ENCODE results near the gene ZNF239. TPM values are rescaled to one million over a fixed set of nuclear protein-coding genes. Genes with fewer than 3 reads are reported as not detected.

Gene ZNF239
- total RNA-seq, 1 experiment from 2014 or later = 9.7 TPM

DNA sequence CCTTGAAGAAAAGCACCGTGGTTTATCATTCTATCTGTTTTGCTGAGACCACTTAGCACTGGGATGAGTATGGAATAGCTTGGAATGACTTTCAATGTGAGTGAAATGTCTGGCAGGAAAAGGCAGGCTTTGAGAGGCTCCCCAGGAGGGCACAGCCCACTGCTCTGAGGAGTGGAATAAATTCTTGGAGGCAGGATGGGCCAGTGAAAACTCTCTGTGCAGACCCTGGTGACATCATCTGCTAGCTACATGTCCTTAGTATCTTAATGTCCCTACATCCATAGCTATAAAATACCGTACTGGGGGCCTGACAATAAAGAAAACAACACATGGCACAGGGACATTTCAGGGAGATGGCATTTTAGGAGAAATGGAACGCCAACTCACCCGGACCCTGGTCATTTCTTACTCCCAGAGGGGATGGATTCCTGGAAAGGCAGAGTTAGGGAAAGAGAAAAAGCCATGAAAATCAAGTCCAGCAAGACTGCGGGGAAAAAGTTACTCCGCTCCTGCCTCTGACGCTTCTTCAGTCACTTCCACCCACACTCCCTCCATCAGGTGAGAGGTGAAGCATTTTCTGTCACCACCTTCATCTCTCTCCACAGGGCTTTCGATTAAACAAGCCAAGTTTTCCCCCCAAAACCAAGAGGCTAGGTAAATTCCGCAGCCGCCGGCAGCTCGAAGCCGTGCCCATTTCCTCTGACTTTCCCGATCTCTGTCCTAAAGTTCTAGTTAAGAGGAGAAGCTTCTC is 991 bp downstream of the ZNF239 start:
- no peaks in the 10 kb centered on the region for H3K9me3 ChIP-seq (ENCODE audit: low read depth, low read length, poor library complexity, severe bottlenecking)
- TF ChIP-seq, protein P1, sequence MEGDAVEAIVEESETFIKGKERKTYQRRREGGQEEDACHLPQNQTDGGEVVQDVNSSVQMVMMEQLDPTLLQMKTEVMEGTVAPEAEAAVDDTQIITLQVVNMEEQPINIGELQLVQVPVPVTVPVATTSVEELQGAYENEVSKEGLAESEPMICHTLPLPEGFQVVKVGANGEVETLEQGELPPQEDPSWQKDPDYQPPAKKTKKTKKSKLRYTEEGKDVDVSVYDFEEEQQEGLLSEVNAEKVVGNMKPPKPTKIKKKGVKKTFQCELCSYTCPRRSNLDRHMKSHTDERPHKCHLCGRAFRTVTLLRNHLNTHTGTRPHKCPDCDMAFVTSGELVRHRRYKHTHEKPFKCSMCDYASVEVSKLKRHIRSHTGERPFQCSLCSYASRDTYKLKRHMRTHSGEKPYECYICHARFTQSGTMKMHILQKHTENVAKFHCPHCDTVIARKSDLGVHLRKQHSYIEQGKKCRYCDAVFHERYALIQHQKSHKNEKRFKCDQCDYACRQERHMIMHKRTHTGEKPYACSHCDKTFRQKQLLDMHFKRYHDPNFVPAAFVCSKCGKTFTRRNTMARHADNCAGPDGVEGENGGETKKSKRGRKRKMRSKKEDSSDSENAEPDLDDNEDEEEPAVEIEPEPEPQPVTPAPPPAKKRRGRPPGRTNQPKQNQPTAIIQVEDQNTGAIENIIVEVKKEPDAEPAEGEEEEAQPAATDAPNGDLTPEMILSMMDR (conservative IDR thresholded peaks at IDR 0.05; ENCODE audit: low read depth, low read length) = no peak
- TF ChIP-seq EZH2 (IDR thresholded peaks at IDR 0.05; ENCODE audit: borderline replicate concordance, low read depth, low read length, poor library complexity, severe bottlenecking) = no peak
- BruUV-seq (replicated peaks) = TSS peak; percentile 46
- H3K4me3 ChIP-seq (ENCODE audit: low read depth, low read length, poor library complexity, severe bottlenecking) = peak overlapping the region; percentile 45
- DNase-seq (ENCODE audit: low spot score) = no peak
- peaks cover 5% of the 10 kb centered on the region for H3K4me1 ChIP-seq (ENCODE audit: insufficient read depth, low read length, poor library complexity, severe bottlenecking)
- no peaks in the 10 kb centered on the region for H3K36me3 ChIP-seq (ENCODE audit: insufficient read depth, low read length, poor library complexity, severe bottlenecking)
- intact Hi-C loops (cut with micrococcal nuclease; ENCODE audit: unreplicated experiment) = no loop called here
- no peaks in the 10 kb centered on the region for H3K27me3 ChIP-seq (replicated peaks; ENCODE audit: insufficient read depth, low read depth, low read length, poor library complexity)
- ChIA-PET CTCF (no interaction called here), POLR2A (ENCODE audit: low non-redundant PET) (interaction anchor here (0.5 kb wide), 1 partner anchor 125 kb away, joined by 5 read pairs; no protein-coding TSS in a partner anchor)
- no peak overlapping the region for H3K27ac ChIP-seq (ENCODE audit: low read depth, low read length, poor library complexity, severe bottlenecking)

DNA sequence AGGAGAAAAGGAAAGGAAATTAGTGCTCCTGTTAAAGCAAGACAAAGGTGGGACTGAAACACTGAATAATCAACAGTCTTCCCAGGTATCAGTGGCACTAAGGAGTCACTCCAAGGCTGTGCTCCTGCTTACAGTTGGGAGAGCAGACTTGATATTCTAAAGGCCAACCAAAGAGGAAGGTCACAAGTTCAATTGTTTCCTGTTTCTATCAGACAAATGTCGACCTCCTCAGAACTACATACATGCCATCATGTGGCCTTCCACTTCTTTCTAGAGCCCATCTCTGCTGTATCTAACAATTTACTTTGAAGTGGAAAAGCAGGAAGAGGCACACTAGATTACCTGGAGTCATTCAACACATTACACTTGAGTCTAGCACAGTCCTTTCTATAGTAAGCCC is 3.4 kb downstream of the ZNF239 start:
- Histone ChIP-seq H3K9me3 (ENCODE audit: low read depth, low read length, poor library complexity, severe bottlenecking) (no peaks in the 10 kb centered on the region), H3K27me3 (replicated peaks; ENCODE audit: insufficient read depth, low read depth, low read length, poor library complexity) (no peaks in the 10 kb centered on the region), H3K4me3 (ENCODE audit: low read depth, low read length, poor library complexity, severe bottlenecking) (no peak overlapping the region), H3K36me3 (ENCODE audit: insufficient read depth, low read length, poor library complexity, severe bottlenecking) (no peaks in the 10 kb centered on the region), H3K27ac (ENCODE audit: low read depth, low read length, poor library complexity, severe bottlenecking) (no peak overlapping the region), H3K4me1 (ENCODE audit: insufficient read depth, low read length, poor library complexity, severe bottlenecking) (peaks cover 5% of the 10 kb centered on the region)
- ChIA-PET POLR2A (ENCODE audit: low non-redundant PET) (no interaction called here), CTCF (no interaction called here)
- no peak for DNase-seq (ENCODE audit: low spot score)
- TF ChIP-seq, protein P1 (conservative IDR thresholded peaks at IDR 0.05; ENCODE audit: low read depth, low read length) = no peak
- TF ChIP-seq EZH2 (IDR thresholded peaks at IDR 0.05; ENCODE audit: borderline replicate concordance, low read depth, low read length, poor library complexity, severe bottlenecking) = no peak
- BruUV-seq (replicated peaks) = TSS peak; percentile 1
- intact Hi-C loops (cut with micrococcal nuclease; ENCODE audit: unreplicated experiment) = no loop called here

DNA sequence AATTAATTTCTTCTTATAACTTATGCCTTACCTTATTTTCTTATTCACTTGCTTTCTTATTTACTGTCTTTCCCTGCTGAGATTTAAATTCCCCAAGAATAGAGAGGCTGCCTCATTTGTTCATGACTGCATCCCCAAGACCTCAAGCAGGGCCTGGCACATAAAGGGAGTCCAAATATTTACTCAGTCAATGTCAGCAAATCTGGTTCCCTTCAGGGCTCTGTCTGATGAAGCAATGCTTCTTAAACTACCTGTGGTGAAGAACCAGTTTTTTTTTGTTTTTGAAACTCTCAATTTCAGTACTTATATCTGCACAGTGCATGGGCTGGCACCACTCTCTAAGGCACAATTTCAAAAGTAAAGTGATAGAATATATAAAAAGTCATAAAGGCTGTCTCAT is 4.7 kb downstream of the ZNF239 start:
- ChIA-PET POLR2A (ENCODE audit: low non-redundant PET) (no interaction called here), CTCF (no interaction called here)
- TF ChIP-seq EZH2 (IDR thresholded peaks at IDR 0.05; ENCODE audit: borderline replicate concordance, low read depth, low read length, poor library complexity, severe bottlenecking) = no peak
- TF ChIP-seq, protein P1 (conservative IDR thresholded peaks at IDR 0.05; ENCODE audit: low read depth, low read length) = no peak
- BruUV-seq (replicated peaks) = no TSS peak
- DNase-seq (ENCODE audit: low spot score) = no peak
- Histone ChIP-seq H3K36me3 (ENCODE audit: insufficient read depth, low read length, poor library complexity, severe bottlenecking) (no peaks in the 10 kb centered on the region), H3K27me3 (replicated peaks; ENCODE audit: insufficient read depth, low read depth, low read length, poor library complexity) (no peaks in the 10 kb centered on the region), H3K4me1 (ENCODE audit: insufficient read depth, low read length, poor library complexity, severe bottlenecking) (peaks cover 5% of the 10 kb centered on the region), H3K4me3 (ENCODE audit: low read depth, low read length, poor library complexity, severe bottlenecking) (no peak overlapping the region), H3K9me3 (ENCODE audit: low read depth, low read length, poor library complexity, severe bottlenecking) (no peaks in the 10 kb centered on the region), H3K27ac (ENCODE audit: low read depth, low read length, poor library complexity, severe bottlenecking) (no peak overlapping the region)
- intact Hi-C loops (cut with micrococcal nuclease; ENCODE audit: unreplicated experiment) = no loop called here
